ENCODE data around the gene SLC7A1.

- no peak for TF ChIP-seq CTCF (IDR thresholded peaks at IDR 0.05)
- TF ChIP-seq POLR2A (IDR thresholded peaks at IDR 0.05), result no peak
- TF ChIP-seq EP300 (IDR thresholded peaks at IDR 0.05), result no peak
Measured at GRCh38 chr13:29597706-29598105, 2.2 kb upstream of the SLC7A1 start.
